Stimulated activated CD8-positive, alpha-beta memory T cell treated with anti-CD3 and anti-CD28 coated beads, Interleukin-15, amount 100 ng/mL, for 24 hours (primary cell): Measurements from ENCODE around the gene BNC2.

ENCODE experiments used
- DNase-seq: peaks from one replicate; pipeline ENCODE4 v3.0.0-alpha.2; 2020; ENCODE audit warnings: low read depth

The BNC2 gene

GRCh38 chr9:16715404-16715803, 155.1 kb downstream of the BNC2 start:
- no peak for DNase-seq

GRCh38 chr9:16712787-16713186, 157.7 kb downstream of the BNC2 start:
- no peak for DNase-seq

DNA sequence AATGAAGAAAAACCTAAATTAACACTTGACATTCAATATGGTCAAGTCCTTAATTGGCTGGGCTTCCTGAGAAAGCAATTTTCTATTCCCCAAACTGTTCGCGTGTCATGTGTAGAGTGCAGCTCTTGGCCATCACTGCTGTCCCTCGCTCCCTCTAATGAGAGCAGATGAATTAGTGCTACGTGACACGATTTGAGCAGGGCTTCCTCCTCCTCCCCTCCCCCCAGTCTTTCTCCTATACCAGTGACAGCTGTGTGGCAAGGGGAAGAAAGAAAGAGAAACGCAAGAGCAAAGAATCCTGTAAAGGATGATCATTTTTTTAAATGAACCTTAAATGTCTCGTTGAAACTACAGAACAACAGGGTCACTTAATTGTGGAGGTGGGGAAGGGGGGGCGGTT, 159.6 kb downstream of the BNC2 start:
- no peak for DNase-seq

- DNase-seq: no peak
These were observed 160.5 kb downstream of the BNC2 start for GRCh38 chr9:16709924-16710323.

GRCh38 chr9:16708656-16709435, 161.6 kb downstream of the BNC2 start:
- DNase-seq: no peak

- DNase-seq: no peak
These were observed 165.3 kb downstream of the BNC2 start for GRCh38 chr9:16705111-16705604.

DNA sequence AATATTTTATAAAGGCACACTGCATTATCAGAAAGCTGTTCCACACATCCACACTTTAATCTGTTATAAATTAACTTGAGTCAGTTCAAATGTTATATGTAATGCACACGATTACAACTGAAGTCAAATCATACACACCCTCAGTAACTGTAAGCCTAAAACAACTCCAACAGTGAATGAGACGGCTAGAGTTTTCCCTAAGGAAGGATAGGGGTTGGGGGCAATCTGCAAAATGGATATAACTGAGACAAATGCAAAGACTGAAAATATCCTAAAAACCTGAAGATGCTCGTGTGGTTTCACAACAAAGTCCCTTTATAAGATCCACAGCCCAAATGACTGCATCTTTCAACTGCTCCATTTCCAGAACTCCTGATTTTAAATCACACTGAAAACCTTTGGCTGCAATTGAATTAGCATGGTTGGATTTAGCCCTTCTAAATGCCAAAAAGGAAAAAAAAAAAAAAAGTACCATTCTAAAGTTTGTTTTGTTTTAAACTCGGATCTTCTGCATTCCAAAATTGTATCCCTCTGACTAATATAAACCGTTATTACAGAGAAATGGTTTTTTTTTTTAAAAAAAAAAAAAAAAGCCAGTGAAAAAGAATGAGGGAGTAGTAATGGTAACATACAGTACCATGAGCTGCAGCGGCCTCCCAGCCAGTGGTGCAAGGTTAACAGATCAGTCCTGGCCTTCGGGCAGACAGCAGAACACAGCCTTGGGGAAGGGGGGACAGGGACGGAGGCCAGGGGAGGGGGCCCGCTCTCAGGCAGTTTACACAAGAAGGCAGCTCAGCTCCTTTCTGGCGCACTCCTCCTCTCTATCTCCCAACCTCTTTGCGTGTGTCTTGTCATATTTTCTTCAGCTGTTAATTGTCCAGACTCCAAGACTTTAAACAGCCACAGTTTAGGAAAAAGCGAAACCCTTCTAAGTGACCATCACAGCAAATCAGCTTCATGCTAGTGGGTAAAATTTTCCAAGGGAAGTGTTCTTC, 166.1 kb downstream of the BNC2 start:
- no peak for DNase-seq

- DNase-seq: no peak
These were observed 169.1 kb downstream of the BNC2 start for GRCh38 chr9:16701347-16701746.

- DNase-seq: no peak
These were observed 176.9 kb downstream of the BNC2 start for GRCh38 chr9:16693616-16694015.

GRCh38 chr9:16690628-16691027, 179.8 kb downstream of the BNC2 start:
- no peak for DNase-seq

GRCh38 chr9:16690205-16690604, 180.3 kb downstream of the BNC2 start:
- DNase-seq: no peak

GRCh38 chr9:16689351-16689938, 181.0 kb downstream of the BNC2 start:
- DNase-seq: no peak

GRCh38 chr9:16688814-16689213, 181.7 kb downstream of the BNC2 start:
- no peak for DNase-seq

DNA sequence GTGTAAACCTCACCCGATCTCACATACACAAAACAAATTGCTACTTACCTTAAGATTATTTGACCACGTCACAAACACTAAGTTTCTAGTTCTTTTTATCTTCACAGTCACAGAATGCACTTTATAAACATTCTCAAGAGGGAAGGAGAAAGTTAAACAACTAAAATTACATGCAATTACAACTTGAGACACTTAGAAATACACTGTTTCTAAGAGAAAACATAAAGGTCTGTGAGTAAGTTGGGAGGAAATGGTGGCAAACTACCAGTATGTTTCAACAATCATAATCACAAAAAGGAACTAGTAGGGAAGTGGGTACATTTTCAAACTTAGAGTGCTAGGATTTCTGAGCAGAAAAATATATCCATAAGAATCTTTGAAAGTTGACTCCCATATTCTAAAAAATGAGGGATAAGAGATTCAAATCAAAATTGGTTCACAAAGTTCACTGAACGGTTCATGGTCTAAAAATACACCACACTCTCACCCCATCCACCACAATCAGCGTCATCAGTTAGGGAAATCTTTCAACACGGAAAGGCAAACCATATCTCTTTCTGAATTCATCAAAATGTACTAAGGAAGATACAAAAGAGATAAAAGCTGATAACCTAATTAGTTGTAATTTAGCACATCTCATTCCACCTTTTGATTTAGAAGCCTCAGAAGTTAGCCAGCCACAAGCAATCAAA, 182.6 kb downstream of the BNC2 start:
- DNase-seq: no peak

DNA sequence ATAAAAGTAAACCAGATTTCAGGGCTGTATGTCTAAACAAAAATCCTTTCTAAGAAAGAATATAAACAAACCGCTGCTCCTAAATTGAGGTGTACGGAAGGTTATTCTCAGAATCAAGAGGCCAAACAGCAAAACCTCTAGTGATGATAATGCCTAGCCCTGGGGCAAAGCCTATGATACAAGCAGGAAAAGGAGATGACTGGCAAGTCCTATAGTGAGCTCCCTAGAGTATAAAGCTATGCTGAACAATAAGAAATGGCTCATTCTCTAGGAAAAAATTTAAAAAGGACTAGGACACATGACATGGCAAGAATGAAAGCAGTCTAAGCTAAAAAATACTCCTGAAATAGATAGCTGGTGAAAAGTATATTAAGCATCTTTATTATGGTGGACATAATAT, 187.1 kb downstream of the BNC2 start:
- no peak for DNase-seq

- DNase-seq: no peak
These were observed 188.2 kb downstream of the BNC2 start for GRCh38 chr9:16682273-16682672.

DNA sequence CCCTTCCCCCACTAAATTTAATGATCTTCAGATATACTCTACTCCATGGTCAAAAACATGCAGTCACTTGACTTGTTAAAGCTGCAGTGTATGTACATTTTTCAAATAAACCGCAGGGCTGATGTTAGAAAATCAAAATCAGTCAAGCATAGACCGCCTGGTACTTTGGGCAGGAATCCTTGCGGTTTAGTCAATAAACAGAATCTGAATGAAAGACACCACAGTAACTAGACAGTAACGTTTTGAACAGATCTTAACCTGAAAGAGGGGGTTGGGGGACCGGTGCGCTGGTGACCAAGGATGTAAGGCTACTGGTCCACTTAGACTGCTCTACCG, 188.8 kb downstream of the BNC2 start:
- no peak for DNase-seq

GRCh38 chr9:16680975-16681651, 189.4 kb downstream of the BNC2 start:
- DNase-seq: no peak

GRCh38 chr9:16680541-16680940, 189.9 kb downstream of the BNC2 start:
- DNase-seq: no peak

DNA sequence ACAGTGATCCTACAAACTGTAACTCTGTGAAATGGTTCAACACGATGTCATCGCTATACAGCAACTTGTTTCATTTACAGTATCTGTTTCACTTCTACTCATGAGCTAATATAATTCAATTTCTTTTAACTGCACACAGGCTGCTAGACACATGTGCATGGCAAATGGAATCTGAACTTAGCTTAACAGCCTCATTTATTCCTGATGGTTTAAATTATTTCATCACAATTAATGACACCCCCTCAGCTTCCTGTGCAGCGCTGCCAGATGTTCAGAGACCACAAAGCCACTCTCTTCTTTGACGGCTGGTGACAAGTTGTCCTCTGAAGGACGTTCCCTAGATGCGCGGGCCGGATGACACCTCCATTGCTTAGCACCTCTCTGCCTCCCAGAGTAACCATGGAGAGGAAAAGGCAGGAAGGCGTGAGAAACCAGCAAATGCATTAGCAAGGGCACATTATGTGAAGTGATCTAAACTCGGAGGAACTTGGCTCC, 191.1 kb downstream of the BNC2 start:
- no peak for DNase-seq

GRCh38 chr9:16676519-16676918, 194.0 kb downstream of the BNC2 start:
- DNase-seq: no peak
